GM12878 (cell line): ENCODE data around the gene TUBGCP3. TPM values are rescaled to one million over a fixed set of nuclear protein-coding genes. Genes with fewer than 3 reads are reported as not detected.
A peak's percentile ranks its signal among the peaks of the same experiment; 100 is the strongest.

Experiments used
- ATAC-seq: fragments of 200-7000 bp; cut with Tn5 transposase; 3 replicates; pipeline ENCODE4 v1.9.1; 2020; ENCODE audit warnings: mild to moderate bottlenecking, moderate library complexity
- BruUV-seq: library from RNA; stranded (reverse); fragments of 400-500 nt; replicated peaks from 2 replicates; lab custom pipeline; 2021; lab: Mats Ljungman, UMichigan
- CTCF ChIA-PET: fragments of 300-600 bp; sonication (Branson Sonifier 250); formaldehyde crosslinking; extraction: SDS; loops from one replicate; lab custom pipeline; 2021; ENCODE audit warnings: inconsistent platforms; lab: Yijun Ruan, JAX
- POLR2A ChIA-PET: fragments of 350-600 bp; formaldehyde crosslinking; extraction: SDS; loops from one replicate; lab custom pipeline; 2021; ENCODE audit warnings: inconsistent platforms; lab: Charles Lee
- RAD21 ChIA-PET: fragments of 300-600 bp; sonication (Branson Sonifier 250); formaldehyde crosslinking; loops from one replicate; lab custom pipeline; 2023; ENCODE audit warnings: antibody characterized with exemption; ENCODE audit not compliant: unreplicated experiment; lab: Charles Lee
- SMC1A ChIA-PET: fragments of 300-600 bp; sonication (Branson Sonifier 250); formaldehyde crosslinking; loops from one replicate; lab custom pipeline; 2023; ENCODE audit not compliant: unreplicated experiment, uncharacterized antibody; lab: Charles Lee
- DNase-seq: peaks from one replicate; pipeline ENCODE4 v3.0.0-alpha.2; 2011; ENCODE audit warnings: low read depth, low spot score
- FAIRE-seq: peaks from 3 replicates; lab custom pipeline; 2011; peaks lifted over from hg19 to GRCh38; lab: Jason Lieb, UNC
- H2AFZ ChIP-seq: 2 replicates; pipeline ENCODE4 v1.6.0; 2011; ENCODE audit warnings: low read depth, low read length, control low read depth; ENCODE audit not compliant: control insufficient read depth
- H3K27ac ChIP-seq: 2 replicates; pipeline ENCODE4 v1.5.1; 2011; ENCODE audit warnings: control low read depth; ENCODE audit not compliant: control insufficient read depth, insufficient read depth
- H3K27me3 ChIP-seq, 2 experiments: replicated peaks in 1 of 2; 2 replicates each; pipeline versions ENCODE4 v1.6.0 to v1.6.1; 2011; ENCODE audit warnings: low read length in 1 of 2; ENCODE audit not compliant: control insufficient read depth in 2 of 2, insufficient read depth in 2 of 2
- H3K36me3 ChIP-seq, 2 experiments: 2 replicates each; pipeline ENCODE4 v1.5.1; 2011; ENCODE audit warnings: low read length in 1 of 2; ENCODE audit not compliant: control insufficient read depth in 2 of 2, insufficient read depth in 2 of 2
- H3K4me1 ChIP-seq: 2 replicates; pipeline ENCODE4 v1.6.1; 2011; ENCODE audit warnings: mild to moderate bottlenecking, low read length, moderate library complexity, mixed read lengths; ENCODE audit not compliant: control insufficient read depth, insufficient read depth
- H3K4me2 ChIP-seq: 2 replicates; pipeline ENCODE4 v1.6.0; 2011; ENCODE audit warnings: control low read depth; ENCODE audit not compliant: control insufficient read depth, insufficient read depth
- H3K4me3 ChIP-seq: fragments of 200-600 bp; sonication (generic); 2 replicates; pipeline ENCODE4 v1.5.1; 2016
- H3K79me2 ChIP-seq: 2 replicates; pipeline ENCODE4 v1.6.0; 2011; ENCODE audit warnings: low read length; ENCODE audit not compliant: control insufficient read depth, insufficient read depth
- H3K9ac ChIP-seq: 2 replicates; pipeline ENCODE4 v1.8.0; 2011; ENCODE audit warnings: low read length, control low read depth, mixed read lengths; ENCODE audit not compliant: control insufficient read depth, insufficient read depth
- H3K9me3 ChIP-seq: replicated peaks from 3 replicates; pipeline ENCODE4 v1.5.1; 2011; ENCODE audit warnings: mild to moderate bottlenecking, low read length; ENCODE audit not compliant: control insufficient read depth, insufficient read depth
- H4K20me1 ChIP-seq: 2 replicates; pipeline ENCODE4 v1.6.0; 2011; ENCODE audit not compliant: control insufficient read depth, insufficient read depth
- LARP7 ChIP-seq: fragments of 450-650 bp; IDR thresholded peaks from 2 replicates; pipeline ENCODE4 v1.6.1; 2017; ENCODE audit warnings: mild to moderate bottlenecking
- WGBS: methylation state at CpG from one replicate; pipeline ENCODE4 v1.1.6; 2016; ENCODE audit warnings: low lambda C conversion rate; ENCODE audit not compliant: insufficient replicate concordance, insufficient coverage; ENCODE audit errors: missing lambda C conversion rate; 5-methylcytosine and 5-hydroxymethylcytosine counted together
- in situ Hi-C: fragments of 300-500 bp; cut with MboI; formaldehyde crosslinking; loops from 9 replicates; pipeline ENCODE4 v1.14.3; 2018; ENCODE audit warnings: mixed read lengths
- intact Hi-C: fragments of 100-400 bp; cut with micrococcal nuclease; formaldehyde crosslinking; loops from one replicate; pipeline ENCODE4 v1.14.2; 2022; ENCODE audit not compliant: unreplicated experiment
- polyA plus RNA-seq, 11 experiments: library from polyadenylated mRNA; depleted of rRNA in 4 of 11; unstranded in 6 of 11; stranded (reverse) in 5 of 11; fragments of >200 nt; fragmentation: Nextera tagmentation in 4 of 11; fragmentation: Illumina TruSeq in 1 of 11; extraction: Ambion mirVana in 4 of 11; extraction: Trizol in 1 of 11; gene quantifications; 1 replicate in 1 of 11; 2 replicates in 10 of 11; pipeline versions ENCODE4 v1.2.1 to v1.2.3, GENCODE V29; 2011 to 2016; ENCODE audit warnings: inconsistent platforms in 2 of 11, missing spikeins in 2 of 11, low read depth in 1 of 11
- total RNA-seq, 4 experiments: library from RNA; depleted of rRNA in 3 of 4; stranded (reverse); fragments of >200 nt in 3 of 4; fragmentation: Illumina TruSeq in 1 of 4; extraction: Trizol in 1 of 4; gene quantifications; 2 replicates each; pipeline versions ENCODE4 v1.2.1 to v1.2.3, GENCODE V29; 2013 to 2021
- TF ChIP-seq, protein P1 (sequence below): fragments of 450-650 bp; IDR thresholded peaks from 2 replicates; pipeline ENCODE4 v1.6.1; 2017; ENCODE audit warnings: mild to moderate bottlenecking, moderate library complexity
- TF ChIP-seq, protein P2 (sequence below), 3 experiments: IDR thresholded peaks in 2 of 3; conservative IDR thresholded peaks in 1 of 3; 2 replicates each; pipeline ENCODE4 v1.5.1; 2011; ENCODE audit warnings: low read depth in 3 of 3, low read length in 3 of 3, mild to moderate bottlenecking in 3 of 3, control low read depth in 2 of 3, moderate library complexity in 2 of 3, inconsistent platforms in 1 of 3, mixed read lengths in 1 of 3; ENCODE audit not compliant: control insufficient read depth in 2 of 3, insufficient read depth in 1 of 3; ENCODE audit errors: extremely low read depth in 1 of 3

Gene TUBGCP3
- total and polyA plus RNA-seq, 10 of the 15 experiments (the other 5 are each of a cell fraction or from before 2014, with no cell fraction given) = 4.0 to 34.0 (median 22.6) TPM

GRCh38 chr13:112443191-112443994 is 144.6 kb downstream of the TUBGCP3 start:
- ATAC-seq = peak; percentile 58
- H3K27me3 ChIP-seq = no peaks in the 10 kb centered on the region
- H3K9me3 ChIP-seq = no peaks in the 10 kb centered on the region
- in situ Hi-C loops (loop anchor here (5.0 to 25.0 kb wide), 2 partner anchors 971 to 1356 kb away; no protein-coding TSS in a partner anchor), intact Hi-C loops (loop anchor here (10.0 kb wide), 1 partner anchor 161 kb away; no protein-coding TSS in a partner anchor)
- ChIA-PET SMC1A (interaction anchor here (0.9 to 1.5 kb wide), 5 partner anchors 162 to 1988 kb away, joined by 3 to 5 read pairs (median 3); no protein-coding TSS in a partner anchor), CTCF (interaction anchor here (0.8 to 2.6 kb wide), 9 partner anchors 10 to 1015 kb away, joined by 3 to 14 read pairs (median 3); no protein-coding TSS in a partner anchor), POLR2A (no interaction called here), RAD21 (interaction anchor here (1.2 to 2.4 kb wide), 3 partner anchors 966 to 969 kb away, joined by 3 to 12 read pairs (median 4); no protein-coding TSS in a partner anchor)
- H2AFZ ChIP-seq = no peak overlapping the region
- BruUV-seq = no TSS peak
- H3K36me3 ChIP-seq = no peaks in the 10 kb centered on the region
- no peak overlapping the region for H3K4me3 ChIP-seq
- H3K9ac ChIP-seq = no peak overlapping the region
- no peak for DNase-seq
- H3K27ac ChIP-seq = no peak overlapping the region
- no peak overlapping the region for H3K4me2 ChIP-seq
- H4K20me1 ChIP-seq = no peaks in the 10 kb centered on the region
- TF ChIP-seq, protein P1, sequence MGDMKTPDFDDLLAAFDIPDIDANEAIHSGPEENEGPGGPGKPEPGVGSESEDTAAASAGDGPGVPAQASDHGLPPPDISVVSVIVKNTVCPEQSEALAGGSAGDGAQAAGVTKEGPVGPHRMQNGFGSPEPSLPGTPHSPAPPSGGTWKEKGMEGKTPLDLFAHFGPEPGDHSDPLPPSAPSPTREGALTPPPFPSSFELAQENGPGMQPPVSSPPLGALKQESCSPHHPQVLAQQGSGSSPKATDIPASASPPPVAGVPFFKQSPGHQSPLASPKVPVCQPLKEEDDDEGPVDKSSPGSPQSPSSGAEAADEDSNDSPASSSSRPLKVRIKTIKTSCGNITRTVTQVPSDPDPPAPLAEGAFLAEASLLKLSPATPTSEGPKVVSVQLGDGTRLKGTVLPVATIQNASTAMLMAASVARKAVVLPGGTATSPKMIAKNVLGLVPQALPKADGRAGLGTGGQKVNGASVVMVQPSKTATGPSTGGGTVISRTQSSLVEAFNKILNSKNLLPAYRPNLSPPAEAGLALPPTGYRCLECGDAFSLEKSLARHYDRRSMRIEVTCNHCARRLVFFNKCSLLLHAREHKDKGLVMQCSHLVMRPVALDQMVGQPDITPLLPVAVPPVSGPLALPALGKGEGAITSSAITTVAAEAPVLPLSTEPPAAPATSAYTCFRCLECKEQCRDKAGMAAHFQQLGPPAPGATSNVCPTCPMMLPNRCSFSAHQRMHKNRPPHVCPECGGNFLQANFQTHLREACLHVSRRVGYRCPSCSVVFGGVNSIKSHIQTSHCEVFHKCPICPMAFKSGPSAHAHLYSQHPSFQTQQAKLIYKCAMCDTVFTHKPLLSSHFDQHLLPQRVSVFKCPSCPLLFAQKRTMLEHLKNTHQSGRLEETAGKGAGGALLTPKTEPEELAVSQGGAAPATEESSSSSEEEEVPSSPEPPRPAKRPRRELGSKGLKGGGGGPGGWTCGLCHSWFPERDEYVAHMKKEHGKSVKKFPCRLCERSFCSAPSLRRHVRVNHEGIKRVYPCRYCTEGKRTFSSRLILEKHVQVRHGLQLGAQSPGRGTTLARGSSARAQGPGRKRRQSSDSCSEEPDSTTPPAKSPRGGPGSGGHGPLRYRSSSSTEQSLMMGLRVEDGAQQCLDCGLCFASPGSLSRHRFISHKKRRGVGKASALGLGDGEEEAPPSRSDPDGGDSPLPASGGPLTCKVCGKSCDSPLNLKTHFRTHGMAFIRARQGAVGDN = no peak
- TF ChIP-seq, protein P2, sequence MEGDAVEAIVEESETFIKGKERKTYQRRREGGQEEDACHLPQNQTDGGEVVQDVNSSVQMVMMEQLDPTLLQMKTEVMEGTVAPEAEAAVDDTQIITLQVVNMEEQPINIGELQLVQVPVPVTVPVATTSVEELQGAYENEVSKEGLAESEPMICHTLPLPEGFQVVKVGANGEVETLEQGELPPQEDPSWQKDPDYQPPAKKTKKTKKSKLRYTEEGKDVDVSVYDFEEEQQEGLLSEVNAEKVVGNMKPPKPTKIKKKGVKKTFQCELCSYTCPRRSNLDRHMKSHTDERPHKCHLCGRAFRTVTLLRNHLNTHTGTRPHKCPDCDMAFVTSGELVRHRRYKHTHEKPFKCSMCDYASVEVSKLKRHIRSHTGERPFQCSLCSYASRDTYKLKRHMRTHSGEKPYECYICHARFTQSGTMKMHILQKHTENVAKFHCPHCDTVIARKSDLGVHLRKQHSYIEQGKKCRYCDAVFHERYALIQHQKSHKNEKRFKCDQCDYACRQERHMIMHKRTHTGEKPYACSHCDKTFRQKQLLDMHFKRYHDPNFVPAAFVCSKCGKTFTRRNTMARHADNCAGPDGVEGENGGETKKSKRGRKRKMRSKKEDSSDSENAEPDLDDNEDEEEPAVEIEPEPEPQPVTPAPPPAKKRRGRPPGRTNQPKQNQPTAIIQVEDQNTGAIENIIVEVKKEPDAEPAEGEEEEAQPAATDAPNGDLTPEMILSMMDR (IDR thresholded peaks at IDR 0.05 in 2 of 3, conservative IDR thresholded peaks at IDR 0.05 in 1 of 3; ENCODE audit: control insufficient read depth in 2 of 3, extremely low read depth in 1 of 3, insufficient read depth in 1 of 3, low read depth in 3 of 3, low read length in 3 of 3) = peak in 2 of 3 experiments; percentile 9 to 41; a peak in 1 of 6 replicates
- TF ChIP-seq LARP7 = no peak
- H3K4me1 ChIP-seq = no peaks in the 10 kb centered on the region
- H3K79me2 ChIP-seq = no peaks in the 10 kb centered on the region
- 31% methylated on average over 29 of the region's 31 CpGs for WGBS
- FAIRE-seq = no peak
